Omental fat pad (tissue), 4 donors: ENCODE measurements around the gene ARHGAP26. TPM values are rescaled to one million over a fixed set of nuclear protein-coding genes. Genes with fewer than 3 reads are reported as not detected.

Source experiments
- ATAC-seq: fragments of 150-250 bp; one replicate; pipeline ENCODE4 v1.9.1; 2016; ENCODE audit warnings: mild to moderate bottlenecking, moderate library complexity; ENCODE audit not compliant: low FRiP score
- DNase-seq: peaks from one replicate; pipeline ENCODE4 v3.0.0-alpha.2; 2019; ENCODE audit warnings: low spot score
- CTCF ChIP-seq, 3 donors: fragments of 450-650 bp; IDR thresholded peaks; one replicate each; pipeline ENCODE4 v1.5.1; 2016 to 2017; ENCODE audit warnings: antibody characterized with exemption in 3 of 3, mild to moderate bottlenecking in 3 of 3, moderate library complexity in 2 of 3
- total RNA-seq, 4 donors: library from RNA; depleted of rRNA; stranded (reverse); fragments of >200 nt; gene quantifications; one replicate each; pipeline ENCODE4 v1.1.0, GENCODE V29; 2016

Gene ARHGAP26
- total RNA-seq, 4 donors from 2014 or later = 40.4 to 134 (median 63.6) TPM

GRCh38 chr5:142974409-142974808 is 204.2 kb downstream of the ARHGAP26 start:
- no peak for TF ChIP-seq CTCF (IDR thresholded peaks at IDR 0.05)
- ATAC-seq (no peak), DNase-seq (no peak)

GRCh38 chr5:142976861-142977260 is 206.7 kb downstream of the ARHGAP26 start:
- no peak for ATAC-seq

GRCh38 chr5:142977363-142978051 is 207.3 kb downstream of the ARHGAP26 start:
- no peak for DNase-seq
- ATAC-seq = peak; percentile 59
- no peak for TF ChIP-seq CTCF (IDR thresholded peaks at IDR 0.05)

More at GRCh38 chr5:142976861-142977260, 206.7 kb downstream of the ARHGAP26 start:
- peak; percentile 24 for DNase-seq
- TF ChIP-seq CTCF (IDR thresholded peaks at IDR 0.05) = no peak

GRCh38 chr5:142978252-142978651 is 208.1 kb downstream of the ARHGAP26 start:
- no peak for DNase-seq
- no peak for ATAC-seq
- TF ChIP-seq CTCF (IDR thresholded peaks at IDR 0.05) = no peak

GRCh38 chr5:142978726-142979125 is 208.5 kb downstream of the ARHGAP26 start:
- no peak for TF ChIP-seq CTCF (IDR thresholded peaks at IDR 0.05)
- no peak for ATAC-seq

GRCh38 chr5:142979636-142980035 is 209.5 kb downstream of the ARHGAP26 start:
- no peak for ATAC-seq
- DNase-seq = no peak
- TF ChIP-seq CTCF (IDR thresholded peaks at IDR 0.05) = no peak

More at GRCh38 chr5:142978726-142979125, 208.5 kb downstream of the ARHGAP26 start:
- no peak for DNase-seq

GRCh38 chr5:142981475-142981874 is 211.3 kb downstream of the ARHGAP26 start:
- no peak for ATAC-seq
- no peak for TF ChIP-seq CTCF (IDR thresholded peaks at IDR 0.05)
- DNase-seq = no peak
